Measurements from ENCODE around the gene SPR. TPM values are rescaled to one million over a fixed set of nuclear protein-coding genes. Genes with fewer than 3 reads are reported as not detected.

SPR gene
- total and polyA plus RNA-seq, 2 of the 13 experiments (the other 11 are each of a cell fraction or from before 2014, with no cell fraction given), result 34.0 to 96.0 TPM

- TF ChIP-seq, protein P1, sequence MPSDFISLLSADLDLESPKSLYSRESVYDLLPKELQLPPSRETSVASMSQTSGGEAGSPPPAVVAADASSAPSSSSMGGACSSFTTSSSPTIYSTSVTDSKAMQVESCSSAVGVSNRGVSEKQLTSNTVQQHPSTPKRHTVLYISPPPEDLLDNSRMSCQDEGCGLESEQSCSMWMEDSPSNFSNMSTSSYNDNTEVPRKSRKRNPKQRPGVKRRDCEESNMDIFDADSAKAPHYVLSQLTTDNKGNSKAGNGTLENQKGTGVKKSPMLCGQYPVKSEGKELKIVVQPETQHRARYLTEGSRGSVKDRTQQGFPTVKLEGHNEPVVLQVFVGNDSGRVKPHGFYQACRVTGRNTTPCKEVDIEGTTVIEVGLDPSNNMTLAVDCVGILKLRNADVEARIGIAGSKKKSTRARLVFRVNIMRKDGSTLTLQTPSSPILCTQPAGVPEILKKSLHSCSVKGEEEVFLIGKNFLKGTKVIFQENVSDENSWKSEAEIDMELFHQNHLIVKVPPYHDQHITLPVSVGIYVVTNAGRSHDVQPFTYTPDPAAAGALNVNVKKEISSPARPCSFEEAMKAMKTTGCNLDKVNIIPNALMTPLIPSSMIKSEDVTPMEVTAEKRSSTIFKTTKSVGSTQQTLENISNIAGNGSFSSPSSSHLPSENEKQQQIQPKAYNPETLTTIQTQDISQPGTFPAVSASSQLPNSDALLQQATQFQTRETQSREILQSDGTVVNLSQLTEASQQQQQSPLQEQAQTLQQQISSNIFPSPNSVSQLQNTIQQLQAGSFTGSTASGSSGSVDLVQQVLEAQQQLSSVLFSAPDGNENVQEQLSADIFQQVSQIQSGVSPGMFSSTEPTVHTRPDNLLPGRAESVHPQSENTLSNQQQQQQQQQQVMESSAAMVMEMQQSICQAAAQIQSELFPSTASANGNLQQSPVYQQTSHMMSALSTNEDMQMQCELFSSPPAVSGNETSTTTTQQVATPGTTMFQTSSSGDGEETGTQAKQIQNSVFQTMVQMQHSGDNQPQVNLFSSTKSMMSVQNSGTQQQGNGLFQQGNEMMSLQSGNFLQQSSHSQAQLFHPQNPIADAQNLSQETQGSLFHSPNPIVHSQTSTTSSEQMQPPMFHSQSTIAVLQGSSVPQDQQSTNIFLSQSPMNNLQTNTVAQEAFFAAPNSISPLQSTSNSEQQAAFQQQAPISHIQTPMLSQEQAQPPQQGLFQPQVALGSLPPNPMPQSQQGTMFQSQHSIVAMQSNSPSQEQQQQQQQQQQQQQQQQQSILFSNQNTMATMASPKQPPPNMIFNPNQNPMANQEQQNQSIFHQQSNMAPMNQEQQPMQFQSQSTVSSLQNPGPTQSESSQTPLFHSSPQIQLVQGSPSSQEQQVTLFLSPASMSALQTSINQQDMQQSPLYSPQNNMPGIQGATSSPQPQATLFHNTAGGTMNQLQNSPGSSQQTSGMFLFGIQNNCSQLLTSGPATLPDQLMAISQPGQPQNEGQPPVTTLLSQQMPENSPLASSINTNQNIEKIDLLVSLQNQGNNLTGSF (CRISPR knock-in tag; IDR thresholded peaks at IDR 0.05), result no peak
- TF ChIP-seq POLR2AphosphoS5 (IDR thresholded peaks at IDR 0.05; ENCODE audit: low read depth, low read length), result no peak
- 0 out of 2 replicates have a peak, but pooled peaks have one; percentile 35 for TF ChIP-seq ZBTB7A (CRISPR knock-in tag; IDR thresholded peaks at IDR 0.05)
- 0 out of 2 replicates have a peak, but pooled peaks have one; percentile 55 for TF ChIP-seq RFXAP (CRISPR knock-in tag; IDR thresholded peaks at IDR 0.05; ENCODE audit: borderline replicate concordance)
- no peak for TF ChIP-seq SKI (IDR thresholded peaks at IDR 0.05; ENCODE audit: partially characterized antibody)
- no peak for TF ChIP-seq FOXA1 (IDR thresholded peaks at IDR 0.05)
- no peak for TF ChIP-seq FOXA1 (CRISPR knock-in tag; IDR thresholded peaks at IDR 0.05)
- TF ChIP-seq ZFP82 (CRISPR knock-in tag; IDR thresholded peaks at IDR 0.05; ENCODE audit: borderline replicate concordance), result no peak
- TF ChIP-seq ARNT (IDR thresholded peaks at IDR 0.05), result no peak
- peak; percentile 40; the same call in 1 of the 2 replicates for TF ChIP-seq GLI4 (CRISPR knock-in tag; IDR thresholded peaks at IDR 0.05; ENCODE audit: borderline replicate concordance)
- no peak for TF ChIP-seq ATM (IDR thresholded peaks at IDR 0.05; ENCODE audit: borderline replicate concordance)
- peak; percentile 88 for TF ChIP-seq POGZ (CRISPR knock-in tag; IDR thresholded peaks at IDR 0.05)
- TF ChIP-seq, protein P2, sequence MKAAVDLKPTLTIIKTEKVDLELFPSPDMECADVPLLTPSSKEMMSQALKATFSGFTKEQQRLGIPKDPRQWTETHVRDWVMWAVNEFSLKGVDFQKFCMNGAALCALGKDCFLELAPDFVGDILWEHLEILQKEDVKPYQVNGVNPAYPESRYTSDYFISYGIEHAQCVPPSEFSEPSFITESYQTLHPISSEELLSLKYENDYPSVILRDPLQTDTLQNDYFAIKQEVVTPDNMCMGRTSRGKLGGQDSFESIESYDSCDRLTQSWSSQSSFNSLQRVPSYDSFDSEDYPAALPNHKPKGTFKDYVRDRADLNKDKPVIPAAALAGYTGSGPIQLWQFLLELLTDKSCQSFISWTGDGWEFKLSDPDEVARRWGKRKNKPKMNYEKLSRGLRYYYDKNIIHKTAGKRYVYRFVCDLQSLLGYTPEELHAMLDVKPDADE (CRISPR knock-in tag; IDR thresholded peaks at IDR 0.05), result no peak
- TF ChIP-seq MYC (CRISPR knock-in tag; IDR thresholded peaks at IDR 0.05; ENCODE audit: borderline replicate concordance), result peak; percentile 67; the same call in 1 of the 2 replicates
- no peak for TF ChIP-seq TOE1 (CRISPR knock-in tag; IDR thresholded peaks at IDR 0.05)
- 0 out of 2 replicates have a peak, but pooled peaks have one; percentile 30 for TF ChIP-seq ELF3 (CRISPR knock-in tag; IDR thresholded peaks at IDR 0.05)
- no peak for TF ChIP-seq TRIM24 (CRISPR knock-in tag; IDR thresholded peaks at IDR 0.05)
- TF ChIP-seq, protein P3, sequence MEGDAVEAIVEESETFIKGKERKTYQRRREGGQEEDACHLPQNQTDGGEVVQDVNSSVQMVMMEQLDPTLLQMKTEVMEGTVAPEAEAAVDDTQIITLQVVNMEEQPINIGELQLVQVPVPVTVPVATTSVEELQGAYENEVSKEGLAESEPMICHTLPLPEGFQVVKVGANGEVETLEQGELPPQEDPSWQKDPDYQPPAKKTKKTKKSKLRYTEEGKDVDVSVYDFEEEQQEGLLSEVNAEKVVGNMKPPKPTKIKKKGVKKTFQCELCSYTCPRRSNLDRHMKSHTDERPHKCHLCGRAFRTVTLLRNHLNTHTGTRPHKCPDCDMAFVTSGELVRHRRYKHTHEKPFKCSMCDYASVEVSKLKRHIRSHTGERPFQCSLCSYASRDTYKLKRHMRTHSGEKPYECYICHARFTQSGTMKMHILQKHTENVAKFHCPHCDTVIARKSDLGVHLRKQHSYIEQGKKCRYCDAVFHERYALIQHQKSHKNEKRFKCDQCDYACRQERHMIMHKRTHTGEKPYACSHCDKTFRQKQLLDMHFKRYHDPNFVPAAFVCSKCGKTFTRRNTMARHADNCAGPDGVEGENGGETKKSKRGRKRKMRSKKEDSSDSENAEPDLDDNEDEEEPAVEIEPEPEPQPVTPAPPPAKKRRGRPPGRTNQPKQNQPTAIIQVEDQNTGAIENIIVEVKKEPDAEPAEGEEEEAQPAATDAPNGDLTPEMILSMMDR (CRISPR knock-in tag; IDR thresholded peaks at IDR 0.05), result peak; percentile 100
- no peak for TF ChIP-seq PHF20 (CRISPR knock-in tag; IDR thresholded peaks at IDR 0.05)
- no peak; the same call in 1 of the 2 replicates for TF ChIP-seq GFI1 (CRISPR knock-in tag; IDR thresholded peaks at IDR 0.05; ENCODE audit: borderline replicate concordance)
- TF ChIP-seq MIXL1 (CRISPR knock-in tag; IDR thresholded peaks at IDR 0.05), result no peak
- no peak for TF ChIP-seq TBP (CRISPR knock-in tag; IDR thresholded peaks at IDR 0.05)
- no peak for TF ChIP-seq SSRP1 (CRISPR knock-in tag; IDR thresholded peaks at IDR 0.05)
Observed at GRCh38 chr2:72862239-72862988, 24.8 kb upstream of the SPR start (continued).
